Caco-2 (cell line): ENCODE measurements around the gene RAB15. TPM values are rescaled to one million over a fixed set of nuclear protein-coding genes. Genes with fewer than 3 reads are reported as not detected.

Experiments
- BruUV-seq: library from RNA; stranded (reverse); fragments of 400-500 nt; replicated peaks from 2 replicates; lab custom pipeline; 2021; lab: Mats Ljungman, UMichigan
- CTCF ChIA-PET: fragments of 300-600 bp; sonication (Branson Sonifier 250); formaldehyde crosslinking; loops from one replicate; lab custom pipeline; 2022; ENCODE audit warnings: antibody characterized with exemption; lab: Charles Lee
- POLR2A ChIA-PET: fragments of 300-600 bp; sonication (Branson Sonifier 250); formaldehyde crosslinking; loops from one replicate; lab custom pipeline; 2022; ENCODE audit warnings: antibody characterized with exemption; lab: Charles Lee
- DNase-seq, 2 experiments: peaks; one replicate each; pipeline versions ENCODE4 v3.0.0 to v3.0.0-alpha.2; 2020 to 2022
- H3K27me3 ChIP-seq: replicated peaks from 2 replicates; pipeline ENCODE4 v1.6.0; 2011; ENCODE audit warnings: low read length; ENCODE audit not compliant: control insufficient read depth, insufficient read depth
- H3K36me3 ChIP-seq: 2 replicates; pipeline ENCODE4 v1.5.1; 2011; ENCODE audit warnings: low read length; ENCODE audit not compliant: control insufficient read depth, insufficient read depth
- H3K4me1 ChIP-seq: fragments of 250-450 bp; sonication (Bioruptor Pico); 2 replicates; pipeline ENCODE4 v1.5.1; 2020; ENCODE audit warnings: mild to moderate bottlenecking
- H3K4me3 ChIP-seq: 2 replicates; pipeline ENCODE4 v1.5.1; 2011; ENCODE audit warnings: low read depth, mild to moderate bottlenecking, control low read depth, low read length
- H3K9me3 ChIP-seq: fragments of 250-450 bp; sonication (Bioruptor Pico); 2 replicates; pipeline ENCODE4 v1.5.1; 2020; ENCODE audit warnings: mild to moderate bottlenecking, moderate library complexity
- H3K27ac Mint-ChIP-seq: one replicate; pipeline ENCODE4 v1.8.0; 2022; ENCODE audit warnings: mixed read lengths; ENCODE audit not compliant: unreplicated experiment
- H3K27me3 Mint-ChIP-seq: one replicate; pipeline ENCODE4 v1.8.0; 2022; ENCODE audit warnings: mixed read lengths; ENCODE audit not compliant: insufficient read depth, unreplicated experiment
- H3K36me3 Mint-ChIP-seq: one replicate; pipeline ENCODE4 v1.8.0; 2022; ENCODE audit warnings: mild to moderate bottlenecking, mixed read lengths; ENCODE audit not compliant: insufficient read depth, unreplicated experiment
- H3K4me1 Mint-ChIP-seq: one replicate; pipeline ENCODE4 v1.8.0; 2022; ENCODE audit warnings: low read depth, mixed read lengths; ENCODE audit not compliant: unreplicated experiment
- H3K4me3 Mint-ChIP-seq: one replicate; pipeline ENCODE4 v1.8.0; 2022; ENCODE audit warnings: mild to moderate bottlenecking, moderate library complexity, mixed read lengths; ENCODE audit not compliant: unreplicated experiment
- H3K9me3 Mint-ChIP-seq: one replicate; pipeline ENCODE4 v1.8.0; 2022; ENCODE audit warnings: mixed read lengths; ENCODE audit not compliant: unreplicated experiment
- intact Hi-C: fragments of 100-400 bp; cut with micrococcal nuclease; formaldehyde crosslinking; loops from one replicate; pipeline ENCODE4 v1.10.0; 2022; ENCODE audit not compliant: unreplicated experiment
- total RNA-seq: library from RNA; stranded (reverse); gene quantifications from 2 replicates; pipeline ENCODE4 v1.2.3, GENCODE V29; 2022
- TF ChIP-seq, protein P1 (sequence below), 2 experiments: fragments of 200-600 bp in 1 of 2; IDR thresholded peaks; 1 replicate in 1 of 2; 2 replicates in 1 of 2; pipeline versions ENCODE4 v1.5.1 to v1.8.0; 2011 to 2022; ENCODE audit warnings: antibody characterized with exemption in 1 of 2, control low read depth in 1 of 2, inconsistent platforms in 1 of 2, low read depth in 1 of 2, low read length in 1 of 2, mild to moderate bottlenecking in 1 of 2, moderate library complexity in 1 of 2; ENCODE audit not compliant: insufficient read depth in 1 of 2, severe bottlenecking in 1 of 2, unreplicated experiment in 1 of 2

The RAB15 gene
- total RNA-seq, 1 experiment from 2014 or later = 92.5 TPM

- Mint-ChIP-seq H3K36me3 (peaks cover 60% of the 10 kb centered on the region), H3K27me3 (no peaks in the 10 kb centered on the region)
- CTCF ChIA-PET = no interaction called here
Observed at GRCh38 chr14:64950889-64951288, 21.2 kb downstream of the RAB15 start.

GRCh38 chr14:64948612-64949210 is 23.4 kb downstream of the RAB15 start:
- CTCF ChIA-PET = no interaction called here
- no TSS peak for BruUV-seq
- no peaks in the 10 kb centered on the region for H3K9me3 Mint-ChIP-seq
- POLR2A ChIA-PET = no interaction called here
- peaks cover 64% of the 10 kb centered on the region for H3K36me3 Mint-ChIP-seq
- peaks cover 1% of the 10 kb centered on the region; the same call in 1 of the 2 replicates for H3K4me1 ChIP-seq
- H3K4me1 Mint-ChIP-seq = peaks cover 14% of the 10 kb centered on the region
- no peak for DNase-seq
- H3K4me3 Mint-ChIP-seq = no peak overlapping the region
- TF ChIP-seq, protein P1, sequence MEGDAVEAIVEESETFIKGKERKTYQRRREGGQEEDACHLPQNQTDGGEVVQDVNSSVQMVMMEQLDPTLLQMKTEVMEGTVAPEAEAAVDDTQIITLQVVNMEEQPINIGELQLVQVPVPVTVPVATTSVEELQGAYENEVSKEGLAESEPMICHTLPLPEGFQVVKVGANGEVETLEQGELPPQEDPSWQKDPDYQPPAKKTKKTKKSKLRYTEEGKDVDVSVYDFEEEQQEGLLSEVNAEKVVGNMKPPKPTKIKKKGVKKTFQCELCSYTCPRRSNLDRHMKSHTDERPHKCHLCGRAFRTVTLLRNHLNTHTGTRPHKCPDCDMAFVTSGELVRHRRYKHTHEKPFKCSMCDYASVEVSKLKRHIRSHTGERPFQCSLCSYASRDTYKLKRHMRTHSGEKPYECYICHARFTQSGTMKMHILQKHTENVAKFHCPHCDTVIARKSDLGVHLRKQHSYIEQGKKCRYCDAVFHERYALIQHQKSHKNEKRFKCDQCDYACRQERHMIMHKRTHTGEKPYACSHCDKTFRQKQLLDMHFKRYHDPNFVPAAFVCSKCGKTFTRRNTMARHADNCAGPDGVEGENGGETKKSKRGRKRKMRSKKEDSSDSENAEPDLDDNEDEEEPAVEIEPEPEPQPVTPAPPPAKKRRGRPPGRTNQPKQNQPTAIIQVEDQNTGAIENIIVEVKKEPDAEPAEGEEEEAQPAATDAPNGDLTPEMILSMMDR (IDR thresholded peaks at IDR 0.05; ENCODE audit: insufficient read depth in 1 of 2, low read depth in 1 of 2, low read length in 1 of 2, severe bottlenecking in 1 of 2, unreplicated experiment in 1 of 2) = no peak
- H3K27me3 Mint-ChIP-seq = no peaks in the 10 kb centered on the region
- intact Hi-C loops = no loop called here
- peaks cover 2% of the 10 kb centered on the region; the same call in 1 of the 2 replicates for H3K36me3 ChIP-seq
- no peak overlapping the region for H3K4me3 ChIP-seq
- no peaks in the 10 kb centered on the region for H3K27me3 ChIP-seq
- no peak overlapping the region for H3K27ac Mint-ChIP-seq
- no peaks in the 10 kb centered on the region for H3K9me3 ChIP-seq

More at GRCh38 chr14:64950889-64951288, 21.2 kb downstream of the RAB15 start:
- POLR2A ChIA-PET = no interaction called here
- H3K36me3 ChIP-seq = peaks cover 2% of the 10 kb centered on the region; the same call in 1 of the 2 replicates
- intact Hi-C loops = no loop called here
- H3K27me3 ChIP-seq = no peaks in the 10 kb centered on the region
- no peaks in the 10 kb centered on the region for H3K4me1 ChIP-seq
- TF ChIP-seq, protein P1 (IDR thresholded peaks at IDR 0.05; ENCODE audit: insufficient read depth in 1 of 2, low read depth in 1 of 2, low read length in 1 of 2, severe bottlenecking in 1 of 2, unreplicated experiment in 1 of 2) = no peak
- Mint-ChIP-seq H3K27ac (no peak overlapping the region), H3K4me3 (no peak overlapping the region), H3K9me3 (no peaks in the 10 kb centered on the region), H3K4me1 (no peaks in the 10 kb centered on the region)
- no peaks in the 10 kb centered on the region for H3K9me3 ChIP-seq
- no peak for DNase-seq
- BruUV-seq = no TSS peak
- no peak overlapping the region for H3K4me3 ChIP-seq

DNA sequence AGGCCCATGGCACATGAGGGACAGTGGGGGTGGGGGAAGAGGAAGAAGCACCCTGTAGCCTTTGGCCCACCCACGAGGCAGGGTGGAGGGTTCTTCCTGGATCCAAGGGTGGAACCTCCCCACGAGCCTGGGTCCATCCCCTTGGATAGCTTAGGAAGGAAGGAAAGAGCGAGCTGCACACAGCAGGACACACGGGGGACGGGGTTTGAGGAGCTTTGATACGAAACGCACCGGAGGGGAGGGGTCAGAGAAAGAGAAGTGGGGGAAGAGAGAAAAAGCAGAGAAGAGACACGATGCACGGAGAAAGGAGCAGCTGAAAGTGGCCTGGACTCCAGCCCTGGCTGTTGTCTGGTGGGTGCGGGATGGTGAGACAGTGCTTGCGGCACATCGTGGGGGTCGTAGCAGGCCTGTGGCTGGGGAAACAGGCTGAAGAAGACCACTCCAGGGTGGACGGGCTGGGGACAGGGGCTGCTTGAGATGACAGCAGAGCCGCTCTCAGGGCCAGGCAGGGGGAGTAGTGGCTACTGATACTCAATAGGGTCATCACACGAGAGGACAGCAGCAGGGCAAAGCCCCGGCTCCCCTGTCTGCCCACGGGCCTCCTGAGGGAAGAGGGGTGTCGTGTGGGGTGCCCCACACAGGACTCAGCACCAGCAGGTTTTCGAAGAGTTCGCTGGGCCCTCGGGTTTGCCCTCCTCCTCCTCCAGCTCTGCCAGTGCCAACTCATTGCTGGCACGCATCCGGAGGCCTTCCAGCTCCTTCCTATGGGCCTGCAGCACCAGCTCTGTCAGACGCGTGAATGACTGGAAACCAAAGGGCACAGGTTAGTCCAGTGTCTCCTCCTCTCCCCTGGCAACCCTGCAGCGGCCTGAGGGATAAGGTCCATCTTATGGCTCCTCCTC is 24.2 kb downstream of the RAB15 start:
- H3K4me1 ChIP-seq = peaks cover 9% of the 10 kb centered on the region
- no peak overlapping the region for H3K4me3 ChIP-seq
- H3K27me3 ChIP-seq = no peaks in the 10 kb centered on the region
- no peak for DNase-seq
- Mint-ChIP-seq H3K4me3 (no peak overlapping the region), H3K4me1 (peaks cover 16% of the 10 kb centered on the region), H3K27ac (no peak overlapping the region), H3K36me3 (peaks cover 67% of the 10 kb centered on the region), H3K27me3 (no peaks in the 10 kb centered on the region), H3K9me3 (no peaks in the 10 kb centered on the region)
- H3K9me3 ChIP-seq = no peaks in the 10 kb centered on the region
- TF ChIP-seq, protein P1 (IDR thresholded peaks at IDR 0.05; ENCODE audit: insufficient read depth in 1 of 2, low read depth in 1 of 2, low read length in 1 of 2, severe bottlenecking in 1 of 2, unreplicated experiment in 1 of 2) = no peak
- CTCF ChIA-PET = no interaction called here
- BruUV-seq = no TSS peak
- intact Hi-C loops = no loop called here
- peaks cover 2% of the 10 kb centered on the region; the same call in 1 of the 2 replicates for H3K36me3 ChIP-seq
- POLR2A ChIA-PET = no interaction called here
